OCI-LY3 (cell line): Measurements from ENCODE around the gene LRFN5.
"Not testable (repeated sequence)": the region's sequence is repeated elsewhere in the genome, so short reads cannot be mapped to it uniquely, and the experiment has no call there.

Source experiments
- H2AFZ ChIP-seq: fragments of 200-600, 300-600 bp; shearing (Covaris generic); 2 replicates; pipeline ENCODE4 v1.6.0; 2014; ENCODE audit warnings: antibody characterized with exemption, low read depth, low read length
- H3K27ac ChIP-seq: fragments of 200-600, 300-600 bp; sonication (generic); 2 replicates; pipeline ENCODE4 v1.5.1; 2014; ENCODE audit warnings: mild to moderate bottlenecking, low read length, moderate library complexity, mixed read lengths
- H3K27me3 ChIP-seq: fragments of 200-600, 300-600 bp; sonication (generic); 2 replicates; pipeline ENCODE4 v1.6.1; 2014; ENCODE audit warnings: low read depth, low read length, mixed read lengths
- H3K36me3 ChIP-seq: fragments of 200-600, 300-600 bp; sonication (generic); replicated peaks from 2 replicates; pipeline ENCODE3; 2014; ENCODE audit warnings: low read depth, low read length, mixed read lengths
- H3K4me1 ChIP-seq: fragments of 300-600, 200-600 bp; sonication (generic); 2 replicates; pipeline ENCODE4 v1.6.1; 2014; ENCODE audit warnings: low read length, mixed read lengths
- H3K4me2 ChIP-seq: fragments of 200-600, 300-600 bp; sonication (generic); 2 replicates; pipeline ENCODE4 v1.6.1; 2014; ENCODE audit warnings: low read length, mixed read lengths
- H3K4me3 ChIP-seq: fragments of 300-600, 200-600 bp; sonication (generic); 2 replicates; pipeline ENCODE4 v1.5.1; 2014; ENCODE audit warnings: antibody characterized with exemption, mild to moderate bottlenecking, low read length, moderate library complexity
- H3K79me2 ChIP-seq: fragments of 300-600, 200-600 bp; shearing (Covaris generic); 2 replicates; pipeline ENCODE4 v1.6.1; 2014; ENCODE audit warnings: mild to moderate bottlenecking, low read length, mixed read lengths
- H3K9ac ChIP-seq: fragments of 300-600, 200-600 bp; shearing (Covaris generic); 2 replicates; pipeline ENCODE4 v1.6.0; 2014; ENCODE audit warnings: mild to moderate bottlenecking, low read length, moderate library complexity
- H3K9me3 ChIP-seq: fragments of 200-600, 300-600 bp; shearing (Covaris generic); 2 replicates; pipeline ENCODE4 v1.6.1; 2014; ENCODE audit warnings: low read length, mixed read lengths; ENCODE audit not compliant: insufficient read depth
- H4K20me1 ChIP-seq: fragments of 200-600, 300-600 bp; sonication (generic); 2 replicates; pipeline ENCODE4 v1.6.1; 2016; ENCODE audit warnings: low read length, mixed read lengths; ENCODE audit not compliant: insufficient read depth
- CTCF ChIP-seq: fragments of 200-600, 300-600 bp; sonication (generic); IDR thresholded peaks from 2 replicates; pipeline ENCODE4 v1.5.1; 2014; ENCODE audit warnings: antibody characterized with exemption, low read length, low read depth
- EZH2phosphoT487 ChIP-seq: fragments of 200-600 bp; shearing (Covaris generic); IDR thresholded peaks from 2 replicates; pipeline ENCODE4 v1.6.1; 2018; ENCODE audit warnings: antibody characterized with exemption, mixed run types, low read depth

LRFN5 gene

GRCh38 chr14:41905394-41905964, 298.8 kb downstream of the LRFN5 start:
- Histone ChIP-seq H3K9me3 (no peaks in the 10 kb centered on the region), H3K27ac (no peak overlapping the region), H3K4me1 (no peaks in the 10 kb centered on the region), H4K20me1 (no peaks in the 10 kb centered on the region), H3K36me3 (no peaks in the 10 kb centered on the region), H3K4me3 (no peak overlapping the region), H3K9ac (no peak overlapping the region), H3K27me3 (no peaks in the 10 kb centered on the region), H2AFZ (no peak overlapping the region), H3K79me2 (no peaks in the 10 kb centered on the region), H3K4me2 (no peak overlapping the region)
- TF ChIP-seq CTCF (no peak), EZH2phosphoT487 (no peak)

DNA sequence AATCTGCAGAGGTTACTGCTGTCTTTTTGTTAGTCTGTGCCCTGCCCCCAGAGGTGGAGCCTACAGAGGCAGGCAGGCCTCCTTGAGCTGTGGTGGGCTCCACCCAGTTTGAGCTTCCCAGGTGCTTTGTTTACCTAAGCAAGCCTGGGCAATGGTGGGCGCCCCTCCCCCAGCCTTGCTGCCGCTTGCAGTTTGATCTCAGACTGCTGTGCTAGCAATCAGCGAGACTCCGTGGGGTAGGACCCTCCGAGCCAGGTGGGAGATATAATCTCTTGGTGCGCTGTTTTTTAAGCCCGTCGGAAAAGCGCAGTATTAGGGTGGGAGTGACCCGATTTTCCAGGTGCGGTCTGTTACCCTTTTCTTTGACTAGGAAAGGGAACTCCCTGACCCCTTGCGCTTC, 304.5 kb downstream of the LRFN5 start:
- not testable (repeated sequence) for H3K4me2 ChIP-seq, H3K36me3 ChIP-seq, H3K9me3 ChIP-seq, H2AFZ ChIP-seq, H4K20me1 ChIP-seq, H3K27ac ChIP-seq, H3K4me1 ChIP-seq, H3K79me2 ChIP-seq, H3K4me3 ChIP-seq, H3K9ac ChIP-seq, H3K27me3 ChIP-seq

DNA sequence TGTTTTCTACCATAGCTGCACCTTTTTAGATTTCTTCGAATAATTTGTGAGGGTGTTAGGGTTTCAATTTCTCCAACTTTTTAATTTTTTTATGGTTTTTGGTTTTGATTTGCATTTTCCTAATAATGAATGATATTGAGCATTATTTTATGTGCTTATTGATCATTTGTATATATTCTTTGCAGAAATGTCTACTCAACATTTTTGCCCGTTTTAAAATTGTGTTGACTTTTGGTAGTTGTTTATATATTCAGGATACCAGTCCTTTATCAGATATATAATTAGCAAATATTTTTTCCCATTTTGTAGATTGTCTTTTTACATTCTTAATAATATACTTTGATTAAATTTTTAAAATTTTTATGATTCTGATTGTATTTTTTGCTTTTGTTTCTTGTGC, 306.7 kb downstream of the LRFN5 start:
- H3K27me3 ChIP-seq, result no peaks in the 10 kb centered on the region
- 0 out of 2 replicates have a peak, but pooled peaks cover 2% of the 10 kb centered on the region for H3K9me3 ChIP-seq
- no peak for TF ChIP-seq EZH2phosphoT487
- TF ChIP-seq CTCF, result no peak
- H3K79me2 ChIP-seq, result no peaks in the 10 kb centered on the region
- no peaks in the 10 kb centered on the region for H3K4me1 ChIP-seq
- no peak overlapping the region for H3K9ac ChIP-seq
- no peaks in the 10 kb centered on the region for H4K20me1 ChIP-seq
- H3K36me3 ChIP-seq, result no peaks in the 10 kb centered on the region
- H2AFZ ChIP-seq, result no peak overlapping the region
- no peak overlapping the region for H3K4me2 ChIP-seq
- H3K4me3 ChIP-seq, result no peak overlapping the region
- H3K27ac ChIP-seq, result no peak overlapping the region

- H3K79me2 ChIP-seq, result no peaks in the 10 kb centered on the region
- H3K4me3 ChIP-seq, result no peak overlapping the region
- H3K9ac ChIP-seq, result no peak overlapping the region
- H3K27me3 ChIP-seq, result no peaks in the 10 kb centered on the region
- no peak overlapping the region for H3K4me2 ChIP-seq
- no peaks in the 10 kb centered on the region for H3K4me1 ChIP-seq
- TF ChIP-seq CTCF (no peak), EZH2phosphoT487 (no peak)
- H3K36me3 ChIP-seq, result no peaks in the 10 kb centered on the region
- H3K27ac ChIP-seq, result no peak overlapping the region
- no peaks in the 10 kb centered on the region for H4K20me1 ChIP-seq
- H3K9me3 ChIP-seq, result 0 out of 2 replicates have a peak, but pooled peaks cover 2% of the 10 kb centered on the region
- H2AFZ ChIP-seq, result no peak overlapping the region
Measured at GRCh38 chr14:41915732-41916131, 309.1 kb downstream of the LRFN5 start.
